Natural killer cell treated with Interleukin-12 subunit alpha and Interleukin-12 subunit beta and Interleukin-15 and Interleukin-18, amount 100 ng/mL, for 72 hours (primary cell): ENCODE results near the gene ALKBH3. TPM values are rescaled to one million over a fixed set of nuclear protein-coding genes. Genes with fewer than 3 reads are reported as not detected.
A peak's percentile ranks its signal among the peaks of the same experiment; 100 is the strongest.

Experiments
- ATAC-seq, 2 donors: fragments of 150-1000 bp; cut with Tn5 transposase in 1 of 2; sonication (Bioruptor Pico), chemical (Tn5 transposase) in 1 of 2; 2 replicates each; pipeline ENCODE4 v1.10.0; 2021
- DNase-seq: peaks from one replicate; pipeline ENCODE4 v3.0.0; 2022; ENCODE audit warnings: low spot score
- H3K27ac Mint-ChIP-seq, 2 donors: 1 replicate in 1 of 2; 2 replicates in 1 of 2; pipeline ENCODE4 v1.8.0; 2022; ENCODE audit warnings: mixed read lengths in 2 of 2, mild to moderate bottlenecking in 1 of 2, moderate library complexity in 1 of 2
- H3K27me3 Mint-ChIP-seq, 2 donors: 1 replicate in 1 of 2; 2 replicates in 1 of 2; pipeline ENCODE4 v1.8.0; 2022; ENCODE audit warnings: mixed read lengths in 2 of 2
- H3K36me3 Mint-ChIP-seq: one replicate; pipeline ENCODE4 v1.8.0; 2022; ENCODE audit warnings: mixed read lengths
- H3K4me1 Mint-ChIP-seq, 2 donors: 1 replicate in 1 of 2; 2 replicates in 1 of 2; pipeline ENCODE4 v1.8.0; 2022; ENCODE audit warnings: low read depth in 2 of 2, mixed read lengths in 2 of 2, mild to moderate bottlenecking in 1 of 2
- H3K4me3 Mint-ChIP-seq: one replicate; pipeline ENCODE4 v1.8.0; 2022; ENCODE audit warnings: mixed read lengths
- H3K9me3 Mint-ChIP-seq: 2 replicates; pipeline ENCODE4 v1.8.0; 2022; ENCODE audit warnings: mixed read lengths
- total RNA-seq, 2 donors: library from RNA; stranded (reverse); gene quantifications; one replicate each; pipeline ENCODE4 v1.2.3, GENCODE V29; 2022

ALKBH3 gene
- total RNA-seq, 2 donors from 2014 or later: 38.7 to 53.7 TPM

DNA sequence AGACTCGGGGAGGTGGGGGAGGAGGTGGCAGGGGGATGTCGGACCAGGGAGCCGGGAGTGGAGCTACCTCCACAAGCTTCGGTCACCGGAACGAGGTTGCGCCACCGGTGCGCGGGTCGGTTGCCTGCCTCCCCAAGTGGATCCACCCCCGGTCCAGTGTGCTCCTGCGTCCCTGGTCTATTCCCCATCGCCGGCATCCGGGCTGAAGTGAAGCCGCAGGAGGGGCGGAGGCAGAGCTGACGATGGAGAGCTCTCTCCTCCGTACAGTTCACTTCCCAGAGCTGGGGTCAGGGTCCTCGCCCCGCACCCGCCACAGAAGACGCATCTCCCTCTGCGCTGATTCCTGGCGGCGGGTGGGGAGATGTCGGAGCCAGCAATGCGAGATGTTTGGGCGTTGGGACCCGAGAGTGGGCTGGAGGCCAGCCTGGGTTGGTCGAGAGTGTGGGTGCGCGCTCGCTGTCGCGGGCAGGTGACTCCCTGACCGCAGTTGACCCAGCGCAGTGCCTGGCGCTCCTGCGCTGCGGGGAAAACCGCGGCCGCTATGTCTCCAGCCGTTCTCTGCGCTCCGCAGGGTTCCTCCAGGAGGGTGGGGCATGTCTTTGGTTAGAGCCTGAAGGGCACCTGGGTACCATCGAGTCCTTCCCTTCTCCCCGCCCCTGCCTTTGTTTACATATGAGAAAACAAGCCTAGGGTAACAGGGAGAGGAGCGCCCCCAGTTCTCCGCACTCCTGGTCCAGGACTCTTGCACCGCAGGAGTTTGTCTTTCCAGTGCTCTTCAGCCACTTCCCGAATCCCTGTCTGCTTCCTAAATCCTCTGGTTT lies 63.5 kb downstream of the ALKBH3 start:
- Mint-ChIP-seq H3K27me3 (peaks cover 37 to 62% of the 10 kb centered on the region in 2 donors), H3K4me1 (peaks cover 15 to 17% of the 10 kb centered on the region in 2 donors), H3K36me3 (no peaks in the 10 kb centered on the region), H3K27ac (peak overlapping the region in 1 of 2 donors; percentile 73), H3K4me3 (peak overlapping the region; percentile 93), H3K9me3 (no peaks in the 10 kb centered on the region)
- peak; percentile 17 to 37 for ATAC-seq
- no peak for DNase-seq

DNA sequence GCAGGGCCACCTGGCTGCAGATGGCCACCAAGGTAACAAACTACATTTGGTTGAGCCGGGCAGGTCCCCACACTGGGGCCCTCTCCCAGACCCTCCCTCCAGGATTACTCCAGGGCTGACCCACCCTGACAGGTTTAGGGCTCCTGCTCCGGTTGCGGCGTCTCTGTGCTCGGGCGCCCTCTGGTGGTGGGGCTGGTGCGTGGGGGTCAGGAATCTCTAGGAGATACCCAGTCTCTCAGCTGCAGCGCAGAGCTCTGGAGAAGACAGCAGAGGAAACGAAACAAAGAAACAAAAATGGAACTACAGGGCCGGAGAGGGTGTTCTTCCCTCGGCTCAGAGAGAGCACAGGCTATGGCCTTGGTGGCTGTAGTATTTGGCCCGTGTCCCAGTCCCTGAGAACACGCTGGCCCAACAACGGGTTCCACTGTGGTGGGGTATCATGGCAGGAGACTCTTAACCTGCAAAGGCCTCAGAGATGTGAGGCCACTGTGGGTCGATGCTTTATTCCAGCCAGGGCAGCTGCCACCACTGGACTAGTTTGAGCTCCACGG lies 64.2 kb downstream of the ALKBH3 start:
- no peaks in the 10 kb centered on the region for H3K36me3 Mint-ChIP-seq
- no peak overlapping the region for H3K27ac Mint-ChIP-seq
- H3K4me3 Mint-ChIP-seq: peak overlapping the region; percentile 72
- no peaks in the 10 kb centered on the region for H3K9me3 Mint-ChIP-seq
- peaks cover 15 to 17% of the 10 kb centered on the region in 2 donors for H3K4me1 Mint-ChIP-seq
- ATAC-seq: peak; percentile 39 to 60
- DNase-seq: peak; percentile 75
- peaks cover 37 to 61% of the 10 kb centered on the region in 2 donors for H3K27me3 Mint-ChIP-seq

DNA sequence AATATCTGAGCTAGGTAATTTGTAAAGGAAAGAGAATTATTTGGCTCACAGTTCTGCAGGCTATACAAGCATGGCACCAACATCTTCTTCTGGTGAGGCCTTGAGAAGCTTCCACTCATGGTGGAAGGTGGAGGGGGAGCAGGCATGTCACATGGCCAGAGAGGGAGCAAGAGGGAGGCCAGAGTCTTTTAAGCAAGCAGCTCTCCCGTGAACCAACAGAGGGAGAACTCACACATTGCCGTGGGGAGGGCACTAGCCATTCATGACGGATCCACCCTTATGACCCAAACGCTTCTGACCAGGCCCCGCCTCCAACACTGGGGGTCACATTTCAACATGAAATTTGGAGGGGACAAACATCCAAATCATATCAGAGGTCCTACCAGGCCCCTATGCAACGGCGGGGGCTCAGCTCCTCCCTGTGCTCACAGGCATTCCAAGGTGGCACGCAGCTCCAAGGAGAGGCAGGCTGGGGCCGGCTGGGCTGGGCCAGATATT lies 66.4 kb downstream of the ALKBH3 start:
- no peak for ATAC-seq
- no peaks in the 10 kb centered on the region for H3K36me3 Mint-ChIP-seq
- H3K4me1 Mint-ChIP-seq: peaks cover 9 to 11% of the 10 kb centered on the region in 2 donors
- H3K9me3 Mint-ChIP-seq: no peaks in the 10 kb centered on the region
- peaks cover 37 to 57% of the 10 kb centered on the region in 2 donors for H3K27me3 Mint-ChIP-seq
- H3K27ac Mint-ChIP-seq: no peak overlapping the region
- H3K4me3 Mint-ChIP-seq: no peak overlapping the region
- DNase-seq: no peak

DNA sequence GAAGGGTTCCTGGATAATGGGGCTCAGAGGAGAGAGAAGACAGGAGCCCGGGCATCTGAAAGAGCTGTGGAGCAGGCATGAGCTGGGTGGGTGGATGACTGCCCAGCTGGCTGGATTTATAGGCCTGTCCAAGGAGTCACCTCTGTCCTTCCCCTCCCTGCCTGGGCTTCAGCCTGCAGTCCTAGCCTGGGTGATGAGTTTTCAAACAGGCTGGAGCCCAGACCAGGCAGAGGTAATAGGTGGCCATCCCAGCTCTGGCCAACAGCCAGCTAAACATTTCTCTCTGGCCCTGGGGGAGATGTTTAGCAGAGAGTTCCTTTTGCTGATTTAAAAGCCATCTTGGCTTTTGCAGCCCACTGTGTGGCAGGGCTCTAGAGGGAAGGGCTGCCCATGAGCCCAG lies 67.2 kb downstream of the ALKBH3 start:
- no peak for ATAC-seq
- Mint-ChIP-seq H3K27me3 (peaks cover 37 to 56% of the 10 kb centered on the region in 2 donors), H3K4me3 (no peak overlapping the region), H3K4me1 (peaks cover 9 to 11% of the 10 kb centered on the region in 2 donors), H3K27ac (no peak overlapping the region), H3K36me3 (no peaks in the 10 kb centered on the region), H3K9me3 (no peaks in the 10 kb centered on the region)
- DNase-seq: no peak

DNA sequence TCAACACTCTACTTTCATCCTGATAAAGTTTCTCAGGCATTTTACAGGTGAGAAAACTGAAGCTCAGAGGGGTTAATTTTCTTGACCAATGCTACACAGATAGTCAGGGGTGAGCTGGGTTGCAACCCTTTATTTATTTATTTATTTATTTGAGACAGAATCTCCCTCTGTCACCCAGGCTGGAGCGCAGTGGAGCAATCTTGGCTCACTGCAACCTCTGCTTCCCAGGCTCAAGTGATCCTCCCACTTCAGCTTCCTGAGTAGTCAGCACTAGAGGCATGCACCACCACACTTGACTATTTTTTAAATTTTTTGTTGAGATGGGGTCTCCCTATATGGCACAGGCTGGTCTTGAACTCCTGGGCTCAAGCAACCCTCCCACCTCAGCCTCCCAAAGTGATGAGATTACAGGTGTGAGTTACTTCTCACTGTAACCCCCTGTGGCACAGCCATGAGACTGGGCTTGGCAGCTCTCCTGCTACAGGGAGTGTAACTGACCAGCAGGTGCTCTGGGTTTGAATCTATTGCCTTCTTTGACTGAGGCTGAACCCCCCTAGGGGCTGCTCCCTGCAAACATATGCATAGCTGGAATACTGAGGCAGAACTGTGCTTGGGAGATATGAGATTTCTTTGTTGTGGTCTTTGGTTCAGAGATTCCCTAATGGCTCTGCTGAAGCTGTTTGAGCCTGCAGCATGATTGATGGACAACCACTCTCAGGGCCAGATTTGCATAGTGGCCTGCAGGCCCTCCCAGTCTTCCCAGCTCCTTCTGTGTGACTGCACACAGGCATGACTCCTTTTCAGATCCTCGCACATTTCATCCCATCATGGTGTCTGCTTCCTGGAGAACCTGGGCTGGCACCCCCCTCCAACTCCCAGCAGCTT lies 68.0 kb downstream of the ALKBH3 start:
- no peak overlapping the region for H3K27ac Mint-ChIP-seq
- no peak for DNase-seq
- no peak overlapping the region for H3K4me3 Mint-ChIP-seq
- H3K9me3 Mint-ChIP-seq: no peaks in the 10 kb centered on the region
- no peak for ATAC-seq
- peaks cover 6 to 8% of the 10 kb centered on the region in 2 donors for H3K4me1 Mint-ChIP-seq
- no peaks in the 10 kb centered on the region for H3K36me3 Mint-ChIP-seq
- H3K27me3 Mint-ChIP-seq: peaks cover 34 to 51% of the 10 kb centered on the region in 2 donors

DNA sequence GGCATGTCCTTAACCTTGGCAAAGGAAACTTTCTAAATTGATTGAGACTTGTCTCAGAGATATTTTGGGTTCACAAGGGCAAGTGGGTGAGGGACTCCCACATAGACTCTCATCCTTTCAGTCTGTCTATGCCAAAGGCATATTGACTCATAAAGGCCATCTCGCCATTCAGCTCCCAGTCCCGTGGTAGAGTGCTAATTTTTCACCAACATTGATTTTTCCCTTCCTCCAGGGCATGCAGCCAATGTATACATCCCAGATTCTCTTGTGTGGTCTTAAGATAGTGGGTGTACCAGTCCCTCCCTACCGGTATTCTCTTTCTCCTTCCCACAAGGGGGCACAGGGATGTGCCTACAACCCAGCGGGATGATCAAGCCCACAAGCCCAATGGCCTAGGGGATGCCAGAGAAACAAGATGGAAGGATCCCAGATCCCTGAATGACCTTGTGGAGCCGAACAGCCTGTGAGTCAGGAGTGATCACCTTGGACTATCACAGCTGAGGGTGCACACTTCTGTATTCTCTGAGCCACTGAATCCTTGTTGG lies 69.8 kb downstream of the ALKBH3 start:
- DNase-seq: no peak
- no peaks in the 10 kb centered on the region for H3K9me3 Mint-ChIP-seq
- H3K36me3 Mint-ChIP-seq: no peaks in the 10 kb centered on the region
- ATAC-seq: no peak
- H3K27me3 Mint-ChIP-seq: peaks cover 34 to 52% of the 10 kb centered on the region in 2 donors
- H3K27ac Mint-ChIP-seq: no peak overlapping the region
- no peaks in the 10 kb centered on the region for H3K4me1 Mint-ChIP-seq
- no peak overlapping the region for H3K4me3 Mint-ChIP-seq

DNA sequence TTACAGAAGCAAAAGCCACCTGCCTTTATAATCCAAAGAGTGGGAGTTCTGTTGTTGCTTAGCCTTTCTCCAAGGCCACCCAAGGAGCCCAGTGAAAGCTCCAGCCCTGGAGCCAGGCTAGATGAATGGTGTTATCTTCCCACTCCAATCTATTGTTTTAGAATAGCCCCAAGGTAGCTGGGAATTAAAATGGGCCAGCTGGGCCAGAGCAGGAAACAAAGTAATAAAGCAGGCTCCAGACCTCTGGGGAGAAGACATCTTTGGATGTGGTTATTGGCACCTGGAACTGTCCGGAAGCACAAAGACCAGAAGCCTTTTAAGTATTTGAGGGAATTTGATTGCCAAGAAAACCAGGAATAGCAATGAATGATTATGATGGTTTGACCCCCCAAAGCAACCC lies 70.6 kb downstream of the ALKBH3 start:
- no peak overlapping the region for H3K4me3 Mint-ChIP-seq
- no peaks in the 10 kb centered on the region for H3K9me3 Mint-ChIP-seq
- DNase-seq (no peak), ATAC-seq (no peak)
- peaks cover 34 to 50% of the 10 kb centered on the region in 2 donors for H3K27me3 Mint-ChIP-seq
- no peak overlapping the region for H3K27ac Mint-ChIP-seq
- H3K4me1 Mint-ChIP-seq: no peaks in the 10 kb centered on the region
- H3K36me3 Mint-ChIP-seq: no peaks in the 10 kb centered on the region

DNA sequence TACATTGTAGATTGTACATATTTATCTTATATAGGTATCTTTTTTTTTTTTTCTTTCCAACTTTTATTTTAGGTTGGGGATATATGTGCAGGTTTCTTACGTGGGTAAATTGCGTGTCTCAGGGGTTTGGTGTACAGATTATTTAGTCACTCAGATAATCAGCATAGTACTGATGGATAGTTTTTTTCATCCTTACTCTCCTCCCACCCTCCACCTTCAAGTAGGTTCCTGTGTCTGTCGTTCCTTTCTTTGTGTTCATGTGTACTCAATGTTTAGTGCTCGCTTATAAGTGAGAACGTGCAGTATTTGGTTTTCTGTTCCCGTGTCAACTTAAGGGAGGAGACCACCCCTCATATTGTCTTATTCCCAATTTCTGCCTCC lies 71.4 kb downstream of the ALKBH3 start:
- H3K4me3 Mint-ChIP-seq: no peak overlapping the region
- H3K27ac Mint-ChIP-seq: no peak overlapping the region
- ATAC-seq (no peak), DNase-seq (no peak)
- H3K9me3 Mint-ChIP-seq: no peaks in the 10 kb centered on the region
- H3K4me1 Mint-ChIP-seq: no peaks in the 10 kb centered on the region
- H3K36me3 Mint-ChIP-seq: no peaks in the 10 kb centered on the region
- peaks cover 31 to 43% of the 10 kb centered on the region in 2 donors for H3K27me3 Mint-ChIP-seq

DNA sequence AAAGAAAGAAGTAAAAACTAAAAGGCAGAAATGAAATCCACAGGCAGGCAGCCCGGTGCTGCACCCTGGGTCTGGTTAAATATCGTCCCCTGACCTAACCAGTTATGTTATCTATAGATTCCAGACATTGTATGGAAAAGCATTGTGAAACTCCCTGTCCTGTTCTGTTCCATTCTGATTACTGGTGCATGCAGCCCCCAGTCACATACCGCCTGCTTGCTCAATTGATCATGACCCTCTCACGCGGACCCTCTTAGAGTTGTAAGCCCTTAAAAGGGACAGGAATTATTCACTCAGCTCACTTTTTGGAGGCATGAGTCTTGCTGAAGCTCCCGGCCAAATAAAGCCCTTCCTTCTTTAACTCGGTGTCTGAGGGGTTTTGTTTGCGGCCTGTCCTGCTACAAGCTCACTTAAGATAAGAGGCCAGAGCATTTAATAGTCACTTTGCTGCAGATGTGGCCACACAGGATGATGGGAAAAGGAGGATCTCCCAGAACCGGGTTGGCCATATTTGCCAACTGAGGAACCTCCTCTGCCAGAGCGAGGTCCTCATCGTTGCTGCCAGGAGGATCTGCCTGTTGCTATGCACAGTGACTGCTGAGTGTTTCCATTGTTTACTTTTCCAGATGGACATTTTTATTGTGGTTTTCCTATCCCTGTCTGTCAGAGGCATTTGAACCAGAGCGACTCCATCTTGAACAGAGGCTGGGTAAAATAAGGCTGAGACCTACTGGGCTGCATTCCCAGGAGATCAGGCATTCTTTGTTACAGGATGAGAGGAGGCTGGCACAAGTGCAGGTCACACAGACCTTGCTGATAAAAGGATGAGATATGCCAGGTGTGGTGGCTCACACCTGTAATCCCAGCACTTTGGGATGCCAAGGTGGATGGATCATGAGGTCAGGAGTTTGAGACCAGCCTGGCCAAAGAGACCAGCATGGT lies 72.0 kb downstream of the ALKBH3 start:
- H3K4me3 Mint-ChIP-seq: no peak overlapping the region
- peaks cover 28 to 36% of the 10 kb centered on the region in 2 donors for H3K27me3 Mint-ChIP-seq
- no peak for DNase-seq
- no peak overlapping the region for H3K27ac Mint-ChIP-seq
- no peaks in the 10 kb centered on the region for H3K9me3 Mint-ChIP-seq
- H3K4me1 Mint-ChIP-seq: no peaks in the 10 kb centered on the region
- no peaks in the 10 kb centered on the region for H3K36me3 Mint-ChIP-seq
- no peak for ATAC-seq

DNA sequence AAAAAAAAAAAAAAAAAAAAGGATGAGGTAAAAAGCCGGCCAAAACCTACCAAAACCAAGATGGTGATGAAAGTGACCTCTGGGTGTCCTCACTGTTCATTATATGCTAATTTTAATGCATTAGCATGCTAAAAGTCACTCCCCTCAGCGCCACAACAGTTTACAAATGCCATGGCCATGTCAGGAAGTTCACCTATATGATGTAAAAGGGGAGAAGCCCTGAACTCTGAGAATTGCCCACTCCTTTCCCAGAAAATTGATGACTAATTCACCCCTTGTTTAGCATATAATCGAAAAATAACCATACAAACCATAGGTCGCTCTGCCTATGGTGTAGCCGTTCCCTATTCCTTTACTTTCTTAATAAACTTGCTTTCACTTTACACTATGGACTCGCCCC lies 72.9 kb downstream of the ALKBH3 start:
- H3K4me3 Mint-ChIP-seq: no peak overlapping the region
- no peaks in the 10 kb centered on the region for H3K36me3 Mint-ChIP-seq
- no peaks in the 10 kb centered on the region for H3K4me1 Mint-ChIP-seq
- H3K27ac Mint-ChIP-seq: no peak overlapping the region
- ATAC-seq (no peak), DNase-seq (no peak)
- H3K9me3 Mint-ChIP-seq: no peaks in the 10 kb centered on the region
- H3K27me3 Mint-ChIP-seq: peaks cover 28 to 34% of the 10 kb centered on the region in 2 donors

DNA sequence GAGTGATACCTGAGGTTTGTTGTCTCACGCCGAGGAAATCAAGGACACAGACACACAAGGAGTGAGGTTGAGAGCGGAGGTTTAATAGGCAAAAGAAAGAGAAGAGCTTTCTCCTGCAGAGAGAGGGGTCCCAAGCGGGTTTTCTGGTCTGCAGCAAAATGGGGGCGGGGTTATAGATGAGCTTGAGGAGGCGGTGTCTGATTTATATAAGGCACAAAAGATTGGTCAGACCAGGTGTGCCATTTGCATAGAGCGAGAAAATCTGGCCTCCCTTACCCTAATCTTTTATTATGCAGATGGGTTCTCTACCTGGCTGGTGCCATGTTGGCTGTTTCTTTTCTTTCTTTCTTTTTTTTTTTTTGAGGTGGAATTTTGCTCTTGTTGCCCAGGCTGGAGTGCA lies 73.6 kb downstream of the ALKBH3 start:
- no peak overlapping the region for H3K27ac Mint-ChIP-seq
- ATAC-seq: no peak
- no peak overlapping the region for H3K4me3 Mint-ChIP-seq
- no peaks in the 10 kb centered on the region for H3K9me3 Mint-ChIP-seq
- H3K27me3 Mint-ChIP-seq: peaks cover 26 to 34% of the 10 kb centered on the region in 2 donors
- DNase-seq: no peak
- no peaks in the 10 kb centered on the region for H3K36me3 Mint-ChIP-seq
- no peaks in the 10 kb centered on the region for H3K4me1 Mint-ChIP-seq

DNA sequence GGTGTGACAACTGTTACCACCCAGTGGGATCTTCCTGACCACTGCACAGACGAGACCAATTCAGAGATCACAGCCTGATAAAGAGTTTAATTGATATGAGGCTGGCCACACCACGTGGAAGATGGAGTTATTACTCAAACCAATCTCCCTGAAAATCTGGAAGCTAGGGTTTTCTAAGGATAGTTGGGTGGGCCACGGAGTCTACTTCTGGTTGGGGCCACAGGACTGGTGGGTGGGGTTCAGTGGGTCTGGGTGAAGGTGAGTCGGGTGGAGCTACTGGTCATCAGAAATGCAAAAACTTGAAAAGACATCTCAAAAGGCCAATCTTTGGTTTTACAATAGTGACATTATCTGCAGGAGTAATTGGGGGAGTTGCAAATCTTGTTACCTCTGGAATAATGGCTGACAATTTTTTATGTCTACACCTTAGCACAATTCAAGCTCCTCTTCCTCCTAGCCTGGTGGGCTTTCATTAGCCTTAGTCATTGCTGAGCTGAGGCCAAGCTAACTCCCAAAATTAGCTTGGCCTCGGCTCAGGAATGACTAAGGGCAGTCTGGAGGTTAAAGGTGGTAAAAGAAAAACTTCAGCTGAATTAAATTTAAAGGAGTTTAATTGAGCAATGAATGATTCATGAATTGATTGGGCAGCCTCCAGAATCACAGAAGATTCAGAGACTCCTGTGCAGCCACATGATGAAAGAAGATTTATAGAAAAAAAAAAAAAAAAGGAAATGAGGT lies 74.9 kb downstream of the ALKBH3 start:
- H3K27ac Mint-ChIP-seq: no peak overlapping the region
- no peak overlapping the region for H3K4me3 Mint-ChIP-seq
- ATAC-seq: no peak
- peaks cover 17 to 29% of the 10 kb centered on the region in 2 donors for H3K27me3 Mint-ChIP-seq
- H3K36me3 Mint-ChIP-seq: no peaks in the 10 kb centered on the region
- H3K4me1 Mint-ChIP-seq: no peaks in the 10 kb centered on the region
- no peak for DNase-seq
- no peaks in the 10 kb centered on the region for H3K9me3 Mint-ChIP-seq
